ENCODE data around the gene NAP1L3.

Gene NAP1L3, protein sequence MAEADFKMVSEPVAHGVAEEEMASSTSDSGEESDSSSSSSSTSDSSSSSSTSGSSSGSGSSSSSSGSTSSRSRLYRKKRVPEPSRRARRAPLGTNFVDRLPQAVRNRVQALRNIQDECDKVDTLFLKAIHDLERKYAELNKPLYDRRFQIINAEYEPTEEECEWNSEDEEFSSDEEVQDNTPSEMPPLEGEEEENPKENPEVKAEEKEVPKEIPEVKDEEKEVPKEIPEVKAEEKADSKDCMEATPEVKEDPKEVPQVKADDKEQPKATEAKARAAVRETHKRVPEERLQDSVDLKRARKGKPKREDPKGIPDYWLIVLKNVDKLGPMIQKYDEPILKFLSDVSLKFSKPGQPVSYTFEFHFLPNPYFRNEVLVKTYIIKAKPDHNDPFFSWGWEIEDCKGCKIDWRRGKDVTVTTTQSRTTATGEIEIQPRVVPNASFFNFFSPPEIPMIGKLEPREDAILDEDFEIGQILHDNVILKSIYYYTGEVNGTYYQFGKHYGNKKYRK

DNA sequence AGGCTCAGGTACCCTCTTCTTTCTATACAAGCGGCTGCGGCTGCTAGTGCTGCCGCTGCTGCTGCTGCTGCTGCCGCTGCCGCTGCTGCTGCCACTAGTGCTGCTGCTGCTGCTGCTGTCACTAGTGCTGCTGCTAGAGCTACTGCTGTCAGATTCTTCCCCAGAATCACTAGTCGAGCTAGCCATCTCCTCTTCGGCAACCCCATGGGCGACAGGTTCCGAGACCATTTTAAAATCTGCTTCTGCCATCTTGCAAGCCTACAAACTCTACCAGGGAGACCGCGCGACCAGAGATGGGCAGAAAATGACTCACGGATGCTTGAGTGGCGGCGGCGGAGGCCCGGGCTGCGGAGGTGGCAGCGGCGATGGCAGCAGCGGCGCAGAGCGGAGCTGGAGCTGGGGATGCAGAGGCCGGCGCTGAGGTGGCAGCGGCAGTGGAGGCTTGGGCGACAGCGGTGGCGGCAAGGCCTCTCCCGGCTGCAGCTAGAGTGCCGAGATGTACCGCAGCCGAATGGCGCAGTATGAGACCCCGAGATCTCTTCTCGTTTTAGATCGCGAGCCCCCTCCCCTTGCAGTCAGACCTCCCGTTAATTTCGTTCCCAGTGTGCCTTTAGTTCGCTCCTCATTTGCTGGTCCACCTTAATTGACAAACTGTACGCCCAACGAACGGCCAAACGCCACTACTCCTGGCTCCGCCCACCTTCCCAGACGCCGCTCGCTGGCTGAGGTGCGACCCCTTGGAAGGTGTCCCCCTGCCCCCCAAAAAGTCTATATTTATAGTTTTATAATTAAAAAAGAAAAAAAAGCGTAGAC, at the start of gene NAP1L3:
TSS of gene NAP1L3 (minus strand) at position 523 of the 813 bp plus-strand sequence. CDS start at position 249, 274 bp downstream.
- DNase-seq, result no peak

DNA sequence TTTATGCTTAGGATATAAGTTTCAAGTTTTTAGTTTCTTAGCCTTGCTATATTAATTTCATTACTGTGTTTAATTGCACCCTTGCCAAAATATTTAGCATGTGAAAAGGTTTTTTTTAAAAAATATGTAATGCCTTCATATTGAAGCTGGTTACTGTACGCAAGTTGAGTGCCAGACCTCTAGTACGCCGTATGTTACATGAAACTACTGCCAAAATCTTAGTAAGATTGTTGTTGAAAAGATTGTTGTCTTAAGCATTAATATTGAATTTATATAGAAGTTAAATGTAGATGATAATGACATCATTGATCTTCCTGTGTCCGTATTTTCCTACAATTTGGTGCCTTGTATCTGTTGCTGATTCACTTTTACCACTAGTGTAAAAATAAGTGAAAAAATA, 37.7 kb upstream of the NAP1L3 start:
- no peak for DNase-seq

DNA sequence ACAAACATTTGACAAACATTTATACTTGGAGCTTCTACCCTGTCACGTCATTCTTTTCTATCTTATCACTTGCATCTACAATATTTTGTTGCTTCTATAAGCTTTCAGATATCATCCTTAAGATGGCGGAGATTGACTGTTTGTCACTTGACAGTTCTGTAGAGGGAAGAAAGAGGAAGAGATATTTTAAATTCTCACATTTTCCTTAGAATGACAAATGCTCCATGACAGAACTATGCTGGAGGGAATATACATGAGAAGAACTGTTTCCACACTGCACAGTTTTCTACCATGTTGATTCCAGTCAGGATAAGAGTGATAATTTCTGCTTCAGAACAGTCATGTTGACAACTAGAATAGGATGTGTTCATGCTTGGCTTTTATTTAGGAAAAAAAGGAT, 30.3 kb upstream of the NAP1L3 start:
- no peak for DNase-seq

DNA sequence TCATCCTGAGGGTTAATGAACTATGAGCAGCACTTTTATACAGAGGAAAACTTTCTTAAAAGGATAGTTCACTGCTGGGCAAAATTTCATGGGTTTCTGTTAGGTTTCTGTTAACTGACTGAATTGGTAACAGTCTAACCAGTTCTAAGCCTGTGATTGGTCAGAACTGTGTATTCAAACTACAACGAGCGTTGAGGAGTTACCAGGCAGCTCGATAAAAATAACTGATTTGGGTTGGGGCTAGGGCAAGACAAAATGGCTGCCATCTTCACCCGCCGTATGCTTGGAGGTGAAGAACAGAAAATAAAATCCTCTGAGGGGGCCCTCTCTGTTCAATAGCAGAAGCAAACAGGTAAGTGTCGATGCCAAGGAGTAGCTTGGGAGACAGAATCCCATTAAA, 22.6 kb upstream of the NAP1L3 start:
- no peak for DNase-seq

DNA sequence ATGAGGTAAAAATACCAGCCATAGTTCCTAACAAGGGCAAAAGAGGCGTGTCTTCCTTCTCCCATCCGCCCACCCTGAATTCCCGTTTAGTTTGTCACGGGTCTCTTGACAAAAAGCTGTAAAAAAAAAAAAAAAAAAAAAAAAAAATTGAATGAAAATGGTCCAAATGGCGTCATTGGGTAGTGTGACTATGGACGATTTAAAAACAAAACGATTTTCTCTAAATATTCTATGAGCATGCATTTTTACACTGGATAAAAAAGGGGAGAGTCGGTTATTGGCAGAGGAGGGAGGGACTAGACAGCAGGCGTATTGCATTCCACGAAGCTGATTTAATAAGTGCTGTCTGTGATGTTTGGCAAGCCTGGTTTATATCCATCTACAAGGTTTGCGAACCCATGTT, 492 bp upstream of the NAP1L3 start, which contains the start of gene FAM133A:
TSS of gene FAM133A (plus strand) at position 338 of the 403 bp plus-strand sequence. CDS start 35,214 bp downstream, outside the sequence.
- DNase-seq, result no peak

DNA sequence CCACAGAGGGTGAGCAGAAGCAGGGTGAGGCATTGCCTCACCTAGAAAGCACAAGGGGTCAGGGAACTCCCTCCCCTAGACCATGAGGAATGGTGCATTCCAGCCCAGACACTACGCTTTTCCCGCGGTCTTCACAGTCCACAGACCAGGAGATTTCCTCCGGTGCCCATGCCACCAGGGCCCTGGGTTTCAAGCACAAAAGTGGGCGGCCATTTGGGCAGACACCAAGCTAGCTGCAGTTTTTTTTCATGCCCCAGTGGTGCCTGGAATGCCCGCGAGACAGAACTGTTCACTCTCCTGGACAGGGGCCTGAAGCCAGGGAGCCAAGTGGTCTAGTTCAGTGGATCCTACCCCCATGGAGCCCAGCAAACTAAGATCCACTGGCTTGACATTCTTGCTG, 12.8 kb downstream of the NAP1L3 start:
- no peak for DNase-seq

DNA sequence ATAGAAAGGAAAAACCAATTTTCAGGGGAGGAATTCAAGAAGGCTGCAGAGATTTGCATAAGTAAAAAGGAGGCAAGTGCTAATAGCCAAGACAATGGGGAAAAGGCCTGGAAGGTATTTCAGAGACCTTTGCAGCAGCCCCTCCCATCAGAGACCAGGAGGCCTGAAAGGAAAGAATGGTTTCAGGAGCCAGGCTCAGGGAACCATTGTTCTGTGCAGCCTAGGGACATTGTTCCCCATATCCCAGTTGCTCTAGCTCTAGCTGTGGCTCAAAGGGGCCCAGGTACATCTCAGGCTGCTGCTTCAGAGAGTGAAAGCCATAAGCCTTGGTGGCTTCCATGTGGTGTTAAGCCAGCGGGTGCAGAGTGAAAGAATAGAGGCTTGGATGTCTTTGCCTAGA, 24.0 kb downstream of the NAP1L3 start:
- DNase-seq, result no peak

DNA sequence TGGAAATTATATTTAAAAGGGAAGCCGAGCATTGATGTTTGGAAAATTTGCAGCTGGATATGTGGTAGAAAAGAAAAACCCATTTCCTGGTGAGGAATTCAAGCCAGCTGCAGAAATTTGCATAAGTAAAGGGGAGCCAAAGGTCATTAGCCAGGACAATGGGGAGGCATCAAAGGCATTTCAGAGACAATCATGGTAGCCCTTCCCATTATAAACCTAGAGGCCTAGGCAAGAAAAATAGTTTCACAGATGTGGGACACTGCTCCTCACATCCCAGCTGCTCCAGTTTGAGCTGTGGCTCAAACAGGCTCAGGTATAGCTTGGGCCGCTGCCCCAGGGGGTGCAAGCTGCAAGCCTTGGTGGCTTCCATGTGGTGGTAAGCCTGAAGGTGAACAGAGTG, 35.8 kb downstream of the NAP1L3 start:
- DNase-seq, result no peak

Data from SIG-M5 (cell line).